ENCODE measurements around the gene MARCHF11.

DNA sequence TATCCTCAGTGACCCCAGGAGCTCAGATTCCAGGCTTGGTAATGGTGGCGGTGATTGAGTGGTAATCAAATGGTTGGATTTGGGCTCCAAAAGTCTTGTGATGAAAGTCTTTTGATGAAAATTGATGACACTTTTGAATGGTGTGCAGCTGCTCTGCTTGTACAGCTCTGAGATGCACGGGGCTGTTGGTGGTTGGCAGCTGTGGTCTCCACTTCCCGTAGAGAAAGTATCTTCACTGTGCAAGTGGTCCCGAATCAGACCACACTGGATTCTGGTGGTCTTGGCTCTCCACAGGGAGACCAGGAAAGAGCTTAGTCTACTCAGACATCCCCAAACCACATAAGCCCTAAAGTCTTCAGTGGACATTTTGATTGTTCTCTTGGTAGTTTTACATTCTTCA lies 96.6 kb downstream of the MARCHF11 start:
- TF ChIP-seq CTCF (IDR thresholded peaks at IDR 0.05; ENCODE audit: insufficient read depth, low read depth, low read length) (no peak), EZH2 (IDR thresholded peaks at IDR 0.05; ENCODE audit: insufficient read depth, low read length) (no peak)

Data from astrocyte (in vitro differentiated cells and primary cell).